CD4-positive, alpha-beta T cell treated with Interleukin-12 subunit alpha and Interleukin-12 subunit beta, for 1 hour (primary cell): ENCODE results near the gene C3orf18.

Source experiments
- DNase-seq: peaks from one replicate; pipeline ENCODE4 v3.0.0-alpha.2; 2020

The C3orf18 gene

GRCh38 chr3:50603261-50604109 is 35.9 kb upstream of the C3orf18 start:
- DNase-seq = no peak

GRCh38 chr3:50602595-50603191 is 35.1 kb upstream of the C3orf18 start:
- DNase-seq = no peak

GRCh38 chr3:50600841-50601591 is 33.5 kb upstream of the C3orf18 start:
- DNase-seq = peak; percentile 70

- DNase-seq = no peak
These were observed 32.7 kb upstream of the C3orf18 start for GRCh38 chr3:50600141-50600753.

GRCh38 chr3:50599716-50600118 is 32.2 kb upstream of the C3orf18 start:
- no peak for DNase-seq

GRCh38 chr3:50599115-50599715 is 31.7 kb upstream of the C3orf18 start:
- no peak for DNase-seq

GRCh38 chr3:50594253-50594785 is 26.8 kb upstream of the C3orf18 start:
- no peak for DNase-seq

GRCh38 chr3:50592568-50592967 is 25.0 kb upstream of the C3orf18 start:
- no peak for DNase-seq

- DNase-seq = no peak
These were observed 23.7 kb upstream of the C3orf18 start for GRCh38 chr3:50591196-50591741.

- no peak for DNase-seq
These were observed 21.3 kb upstream of the C3orf18 start for GRCh38 chr3:50588759-50589433.

- DNase-seq = peak; percentile 70
These were observed 20.5 kb upstream of the C3orf18 start for GRCh38 chr3:50587806-50588758.

GRCh38 chr3:50587373-50587772 is 19.8 kb upstream of the C3orf18 start:
- no peak for DNase-seq

- no peak for DNase-seq
These were observed 19.2 kb upstream of the C3orf18 start for GRCh38 chr3:50586763-50587070.

- DNase-seq = no peak
These were observed 18.6 kb upstream of the C3orf18 start for GRCh38 chr3:50585919-50586762.

GRCh38 chr3:50584391-50584790 is 16.8 kb upstream of the C3orf18 start:
- DNase-seq = no peak

- no peak for DNase-seq
These were observed 16.4 kb upstream of the C3orf18 start for GRCh38 chr3:50583897-50584296.

- no peak for DNase-seq
These were observed 14.5 kb upstream of the C3orf18 start for GRCh38 chr3:50582083-50582482.

GRCh38 chr3:50581459-50581842 is 13.9 kb upstream of the C3orf18 start:
- no peak for DNase-seq

GRCh38 chr3:50580683-50581458 is 13.3 kb upstream of the C3orf18 start:
- peak; percentile 18 for DNase-seq
